MG63 (cell line): Measurements from ENCODE around the gene SLC51B. TPM values are rescaled to one million over a fixed set of nuclear protein-coding genes. Genes with fewer than 3 reads are reported as not detected.
A peak's percentile ranks its signal among the peaks of the same experiment; 100 is the strongest.
"Not testable (repeated sequence)": the region's sequence is repeated elsewhere in the genome, so short reads cannot be mapped to it uniquely, and the experiment has no call there.

Source experiments
- DNase-seq: peaks from one replicate; pipeline ENCODE4 v3.0.0-alpha.2; 2020
- H3K27me3 ChIP-seq: fragments of 250-450 bp; sonication (Bioruptor Pico); 2 replicates; pipeline ENCODE4 v1.5.1; 2020; ENCODE audit warnings: mild to moderate bottlenecking, moderate library complexity
- H3K36me3 ChIP-seq: fragments of 250-450 bp; sonication (Bioruptor Pico); 2 replicates; pipeline ENCODE4 v1.5.1; 2020; ENCODE audit warnings: mild to moderate bottlenecking, moderate library complexity
- H3K4me3 ChIP-seq: fragments of 250-450 bp; sonication (Bioruptor Pico); 2 replicates; pipeline ENCODE4 v1.5.1; 2020; ENCODE audit warnings: mild to moderate bottlenecking, moderate library complexity
- H3K9me3 ChIP-seq: fragments of 250-450 bp; sonication (Bioruptor Pico); 2 replicates; pipeline ENCODE4 v1.5.1; 2020; ENCODE audit warnings: mild to moderate bottlenecking, moderate library complexity
- total RNA-seq: library from RNA; depleted of rRNA; stranded (reverse); fragments of >200 nt; shearing (Covaris generic); gene quantifications from 2 replicates; pipeline ENCODE4 v1.2.3, GENCODE V29; 2014; ENCODE audit warnings: low replicate concordance

SLC51B gene
- total RNA-seq, 1 experiment from 2014 or later = not detected

DNA sequence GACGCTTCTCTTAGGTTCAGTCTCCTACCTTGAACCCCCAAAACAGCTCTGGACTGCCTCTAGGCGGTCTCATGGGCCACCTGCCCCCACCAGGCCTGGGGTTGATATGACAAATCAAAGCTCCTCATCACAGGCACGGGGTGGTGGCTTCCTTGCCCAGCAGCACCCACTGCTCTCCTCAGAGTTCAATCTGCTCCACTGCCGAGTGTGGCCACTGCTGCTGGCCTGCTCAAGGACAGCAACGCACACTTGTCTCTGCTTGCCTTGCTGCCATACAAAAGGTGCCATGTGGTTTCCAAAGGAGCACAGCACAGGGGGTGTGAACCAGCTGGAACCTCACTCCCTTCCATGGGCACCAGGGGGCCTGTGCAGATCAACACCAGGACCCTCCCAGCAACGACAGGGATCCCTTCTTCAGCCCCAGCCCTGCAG is 41.5 kb downstream of the SLC51B start:
- H3K27me3 ChIP-seq = no peaks in the 10 kb centered on the region
- no peak overlapping the region for H3K4me3 ChIP-seq
- no peaks in the 10 kb centered on the region for H3K9me3 ChIP-seq
- DNase-seq = no peak
- H3K36me3 ChIP-seq = no peaks in the 10 kb centered on the region

DNA sequence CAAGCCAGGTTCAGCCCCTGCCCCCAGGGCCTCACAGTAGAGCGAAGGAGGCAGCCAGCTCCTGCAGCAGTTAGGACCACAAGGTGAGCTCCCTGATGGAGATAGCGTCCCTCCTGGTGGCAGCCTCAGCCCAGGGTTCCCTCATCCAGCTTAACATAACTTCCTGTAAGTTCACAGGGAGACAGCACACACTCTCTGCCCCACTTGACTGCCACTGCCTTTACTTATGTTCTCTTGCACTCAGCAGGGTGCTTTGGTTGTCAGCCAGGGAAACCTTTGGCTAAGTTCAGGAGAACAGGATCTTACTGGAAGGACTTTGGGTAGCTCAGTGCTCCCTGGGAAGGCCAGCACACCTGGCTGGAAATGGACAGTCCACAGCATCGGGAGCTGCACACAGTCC is 42.2 kb downstream of the SLC51B start:
- Histone ChIP-seq H3K4me3 (no peak overlapping the region), H3K9me3 (no peaks in the 10 kb centered on the region), H3K27me3 (no peaks in the 10 kb centered on the region), H3K36me3 (no peaks in the 10 kb centered on the region)
- peak; percentile 28 for DNase-seq

DNA sequence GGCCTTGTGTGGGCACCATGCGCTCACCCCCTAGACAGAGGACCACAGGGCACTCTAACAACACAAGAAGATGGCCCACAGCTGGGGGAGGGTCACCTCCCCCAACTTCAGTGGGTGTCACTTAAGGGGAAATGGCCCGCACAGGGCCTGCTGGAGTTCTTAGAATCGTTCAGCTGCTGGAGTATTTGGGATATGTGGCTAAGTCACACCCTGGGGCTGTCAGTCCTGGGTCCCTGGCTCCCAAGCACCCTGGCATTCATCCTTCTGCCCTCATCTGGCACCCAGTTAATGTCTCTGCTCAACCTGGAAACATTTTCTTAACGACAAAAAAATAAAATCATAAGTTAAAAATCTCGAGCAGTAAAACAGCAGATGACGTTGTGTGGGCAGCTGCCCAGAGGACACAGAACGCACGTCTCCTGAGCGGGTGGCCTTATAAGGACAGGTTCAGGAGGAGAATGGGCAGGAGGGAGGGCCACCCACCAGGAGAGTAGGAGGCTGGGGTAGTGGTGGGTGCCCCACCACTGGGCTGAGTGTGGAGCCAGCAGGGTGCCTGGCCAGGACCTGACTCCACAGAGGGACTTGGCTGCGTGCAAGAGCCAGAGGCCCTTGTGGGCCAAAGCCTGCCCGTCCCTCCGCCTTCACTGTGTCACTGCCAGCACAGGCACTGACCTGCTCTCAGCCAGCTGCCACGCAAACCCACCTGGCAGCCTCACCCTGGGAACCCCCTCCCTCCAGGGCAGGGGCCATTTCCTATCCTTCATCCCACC is 42.9 kb downstream of the SLC51B start:
- H3K36me3 ChIP-seq = peaks cover 3% of the 10 kb centered on the region; the same call in 1 of the 2 replicates
- no peaks in the 10 kb centered on the region for H3K27me3 ChIP-seq
- no peaks in the 10 kb centered on the region for H3K9me3 ChIP-seq
- DNase-seq = peak; percentile 39
- no peak overlapping the region for H3K4me3 ChIP-seq

GRCh38 chr15:65088643-65089021 is 43.4 kb downstream of the SLC51B start:
- Histone ChIP-seq H3K9me3 (no peaks in the 10 kb centered on the region), H3K27me3 (no peaks in the 10 kb centered on the region), H3K4me3 (no peak overlapping the region), H3K36me3 (peaks cover 3% of the 10 kb centered on the region; the same call in 1 of the 2 replicates)
- DNase-seq = no peak

GRCh38 chr15:65089206-65089824 is 44.1 kb downstream of the SLC51B start:
- no peak for DNase-seq
- peaks cover 3% of the 10 kb centered on the region; the same call in 1 of the 2 replicates for H3K36me3 ChIP-seq

DNA sequence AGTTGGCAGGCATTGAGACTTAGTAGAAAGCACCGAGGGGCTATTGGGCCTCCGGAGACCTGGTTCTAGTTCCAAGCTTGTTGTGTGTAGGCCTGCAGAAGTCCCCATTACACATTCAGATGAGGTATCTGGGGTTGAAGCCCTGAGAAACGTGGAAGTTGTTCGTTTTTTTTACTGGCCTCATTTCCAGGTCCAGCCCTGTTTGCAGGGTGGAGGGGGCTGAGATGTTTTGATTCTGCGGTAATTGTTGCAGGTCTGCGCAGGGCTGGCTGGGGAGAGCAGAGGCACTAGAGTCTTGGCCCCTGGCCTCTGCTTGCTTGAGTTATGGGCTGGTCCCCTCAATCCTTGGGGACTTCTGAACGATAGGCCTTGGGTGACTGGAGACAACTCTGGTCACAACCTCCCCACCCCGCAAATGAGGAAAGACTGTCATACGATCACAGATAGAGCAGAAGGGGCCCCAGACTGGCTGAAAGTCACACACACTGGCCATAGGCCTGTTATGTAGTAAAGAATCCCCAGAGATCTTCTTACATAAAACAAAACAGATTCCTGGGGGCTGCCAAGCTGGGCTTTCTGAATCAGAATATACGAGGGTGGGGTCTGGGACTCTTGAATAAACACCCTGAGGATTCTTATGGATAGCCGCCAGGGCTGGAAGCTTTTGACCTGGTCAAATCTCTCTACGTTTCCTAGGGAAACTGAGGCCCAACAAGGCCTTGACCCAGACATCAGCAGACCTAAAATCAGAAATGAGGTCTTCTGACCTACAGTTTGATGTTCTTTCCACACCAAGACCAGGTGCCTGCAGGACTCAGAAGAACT is 47.0 kb downstream of the SLC51B start:
- Histone ChIP-seq H3K36me3 (peaks cover 3% of the 10 kb centered on the region; the same call in 1 of the 2 replicates), H3K9me3 (no peaks in the 10 kb centered on the region), H3K4me3 (no peak overlapping the region), H3K27me3 (no peaks in the 10 kb centered on the region)
- no peak for DNase-seq

More at GRCh38 chr15:65089206-65089824, 44.1 kb downstream of the SLC51B start:
- no peaks in the 10 kb centered on the region for H3K9me3 ChIP-seq
- no peaks in the 10 kb centered on the region for H3K27me3 ChIP-seq
- no peak overlapping the region for H3K4me3 ChIP-seq

GRCh38 chr15:65092911-65093792 is 48.0 kb downstream of the SLC51B start:
- DNase-seq = no peak

DNA sequence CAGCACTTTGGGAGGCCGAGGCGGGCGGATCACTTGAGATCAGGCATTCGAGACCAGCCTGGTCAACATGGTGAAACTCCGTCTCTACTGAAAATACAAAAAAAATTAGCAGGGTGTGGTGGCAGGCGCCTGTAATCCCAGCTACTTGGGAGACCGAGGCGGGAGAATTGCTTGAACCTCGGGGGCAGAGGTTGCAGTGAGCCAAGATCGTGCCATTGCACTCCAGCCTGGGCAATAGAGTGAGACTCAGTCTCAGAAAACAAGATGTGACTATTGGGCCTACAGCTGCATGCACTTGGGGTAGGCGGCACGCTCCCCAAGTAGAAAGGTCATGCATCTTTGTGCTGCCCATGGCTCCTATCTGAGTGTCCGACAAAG is 48.6 kb downstream of the SLC51B start:
- peaks cover 12% of the 10 kb centered on the region for H3K36me3 ChIP-seq
- not testable (repeated sequence) for H3K9me3 ChIP-seq, H3K4me3 ChIP-seq, DNase-seq, H3K27me3 ChIP-seq

More at GRCh38 chr15:65092911-65093792, 48.0 kb downstream of the SLC51B start:
- H3K4me3 ChIP-seq = no peak overlapping the region
- H3K9me3 ChIP-seq = no peaks in the 10 kb centered on the region
- H3K27me3 ChIP-seq = no peaks in the 10 kb centered on the region
- peaks cover 6% of the 10 kb centered on the region for H3K36me3 ChIP-seq

DNA sequence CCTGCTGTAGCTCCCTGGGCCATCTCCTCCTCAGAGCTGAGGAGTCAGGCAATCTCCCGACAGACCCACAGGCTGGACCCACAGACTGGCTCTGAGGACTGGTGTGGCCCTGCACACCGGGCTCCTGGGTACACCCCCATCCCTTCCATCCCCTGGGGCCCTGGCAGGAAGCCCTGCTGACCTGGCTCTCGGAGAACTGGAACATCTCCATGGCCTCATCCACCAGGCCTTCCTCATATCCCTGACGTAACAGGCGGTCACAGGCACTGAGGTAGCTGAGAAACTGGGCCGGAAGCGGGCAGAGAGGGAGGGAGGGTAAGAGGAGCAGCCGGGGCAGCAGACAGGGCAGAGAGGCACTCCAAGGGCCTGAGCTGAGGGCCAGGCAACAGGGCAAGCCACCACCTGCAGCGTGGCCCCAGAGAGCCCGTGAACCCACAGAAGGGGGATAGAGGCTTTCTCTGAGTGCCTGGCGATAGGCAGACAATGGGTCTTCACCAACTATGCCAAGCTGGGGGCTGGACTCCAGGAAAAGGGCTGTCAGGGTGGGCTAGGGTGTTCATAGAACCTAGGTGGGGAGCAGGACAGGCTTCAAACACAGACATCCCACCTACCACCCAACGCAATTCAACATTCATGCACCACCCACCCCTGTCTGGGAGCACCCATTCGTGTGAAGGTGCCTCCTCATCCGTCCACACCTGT is 49.3 kb downstream of the SLC51B start:
- peaks cover 19% of the 10 kb centered on the region for H3K36me3 ChIP-seq
- DNase-seq = no peak
- no peak overlapping the region for H3K4me3 ChIP-seq
- H3K9me3 ChIP-seq = no peaks in the 10 kb centered on the region
- H3K27me3 ChIP-seq = no peaks in the 10 kb centered on the region

- Histone ChIP-seq H3K4me3 (no peak overlapping the region), H3K27me3 (no peaks in the 10 kb centered on the region)
- no peak for DNase-seq
These were observed 50.0 kb downstream of the SLC51B start for GRCh38 chr15:65095011-65095746.

DNA sequence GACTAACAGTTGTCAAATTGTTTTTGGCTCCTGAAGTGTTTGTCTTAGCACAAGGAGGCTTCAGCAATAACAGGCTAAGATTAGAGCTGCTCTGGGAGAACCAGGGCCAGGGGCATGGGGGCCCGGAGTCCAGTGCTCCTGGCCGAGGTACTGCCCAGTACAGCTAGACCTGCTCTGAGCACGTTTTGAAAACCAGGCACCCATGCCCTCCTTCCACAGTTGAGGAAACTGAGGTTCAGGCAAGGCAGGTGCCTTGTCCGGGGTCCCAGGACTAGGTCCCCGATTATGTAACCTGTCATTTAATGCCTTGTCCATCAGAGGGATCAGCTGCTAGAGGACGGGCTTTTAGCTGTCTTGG is 50.5 kb downstream of the SLC51B start:
- no peaks in the 10 kb centered on the region for H3K27me3 ChIP-seq
- peaks cover 27% of the 10 kb centered on the region for H3K36me3 ChIP-seq
- DNase-seq = no peak
- no peaks in the 10 kb centered on the region for H3K9me3 ChIP-seq
- no peak overlapping the region for H3K4me3 ChIP-seq

More at GRCh38 chr15:65095011-65095746, 50.0 kb downstream of the SLC51B start:
- Histone ChIP-seq H3K36me3 (peaks cover 22% of the 10 kb centered on the region), H3K9me3 (no peaks in the 10 kb centered on the region)

- Histone ChIP-seq H3K9me3 (no peaks in the 10 kb centered on the region), H3K4me3 (no peak overlapping the region), H3K27me3 (no peaks in the 10 kb centered on the region), H3K36me3 (peaks cover 38% of the 10 kb centered on the region)
- DNase-seq = no peak
These were observed 51.5 kb downstream of the SLC51B start for GRCh38 chr15:65096481-65097385.

DNA sequence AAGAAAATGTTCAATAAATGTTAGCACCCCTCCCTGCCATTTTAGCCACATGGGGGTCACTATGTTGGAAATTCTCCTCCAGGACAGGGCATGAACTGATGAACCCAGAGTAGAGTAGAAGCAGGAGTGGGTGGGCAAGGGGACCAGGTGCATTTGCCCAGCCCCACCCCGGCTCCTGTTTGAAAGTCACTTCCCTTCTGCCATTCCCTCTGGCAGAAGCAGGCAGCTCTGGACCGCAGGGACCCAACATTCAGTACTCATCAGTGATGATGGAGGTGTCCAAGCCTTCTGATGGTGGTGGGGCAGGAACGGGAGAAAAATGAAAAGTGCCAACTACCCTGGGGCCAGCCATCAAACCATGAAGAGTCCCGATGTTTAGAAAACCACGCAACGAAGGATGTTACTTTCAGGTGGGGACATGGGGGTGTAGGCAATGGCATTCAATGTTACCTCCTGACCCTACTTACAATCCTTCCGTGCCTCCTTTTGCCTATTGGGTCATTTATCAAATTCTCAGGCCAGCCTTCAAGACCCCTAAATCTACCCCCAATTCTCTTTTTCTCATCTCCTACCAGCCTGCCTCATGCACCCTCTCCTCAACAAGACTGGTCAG is 52.6 kb downstream of the SLC51B start:
- Histone ChIP-seq H3K9me3 (no peaks in the 10 kb centered on the region), H3K27me3 (no peaks in the 10 kb centered on the region), H3K4me3 (no peak overlapping the region), H3K36me3 (peaks cover 38% of the 10 kb centered on the region)
- DNase-seq = no peak

DNA sequence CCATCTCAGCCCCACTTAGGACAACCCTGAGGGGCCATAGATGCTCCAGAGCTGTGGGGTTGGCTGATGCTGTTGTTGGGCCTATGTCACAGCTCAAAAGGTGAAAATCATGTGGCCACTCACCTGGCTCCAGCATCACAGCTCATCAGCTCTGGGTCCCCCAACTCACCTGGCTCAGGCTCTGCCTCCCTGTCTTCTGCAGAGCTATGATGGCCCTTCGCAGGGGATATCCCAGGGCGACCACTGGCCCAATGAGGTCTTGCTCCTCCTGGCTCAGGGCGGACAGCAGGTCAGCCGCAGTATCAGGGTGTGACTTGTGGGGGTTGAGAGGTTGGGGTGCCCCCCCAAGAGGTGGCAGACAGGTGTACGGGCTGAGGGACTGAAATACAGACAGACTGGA is 54.1 kb downstream of the SLC51B start:
- H3K9me3 ChIP-seq = no peaks in the 10 kb centered on the region

More for the DNA sequence above, 54.1 kb downstream of the SLC51B start:
- H3K4me3 ChIP-seq = no peak overlapping the region
- no peaks in the 10 kb centered on the region for H3K27me3 ChIP-seq
- H3K36me3 ChIP-seq = peaks cover 41% of the 10 kb centered on the region
- no peak for DNase-seq
